HUDEP-2 (cell line): ENCODE data around the gene LHX4.

Source experiments
- DNase-seq, 76 experiments: peaks; one replicate each; lab custom pipeline; 2025; ENCODE audit not compliant: unreplicated experiment in 76 of 76; lab: John Stamatoyannopoulos, UW

Gene LHX4

DNA sequence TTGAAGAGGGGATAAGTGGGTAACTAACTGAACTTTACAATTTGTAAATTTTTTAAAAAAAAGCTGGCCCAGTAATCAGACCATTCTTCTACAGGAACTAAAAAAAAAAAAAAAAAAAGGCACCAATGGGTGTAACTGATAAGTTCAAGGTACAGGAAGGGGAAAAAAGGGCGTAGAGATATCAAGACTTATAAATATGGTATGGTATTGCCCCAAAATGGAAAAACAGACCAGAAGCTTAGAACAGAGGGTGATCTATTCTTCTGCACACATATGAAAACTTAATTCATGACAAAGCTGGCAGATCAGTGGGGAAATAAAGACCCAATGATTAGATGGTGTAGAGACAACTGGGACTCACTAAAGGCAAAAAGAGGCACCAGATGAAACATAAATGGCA lies 58.9 kb downstream of the LHX4 start:
- peak in 14 of 76 experiments; percentile 2 to 51 (median 17) for DNase-seq

GRCh38 chr1:180290265-180291001 lies 60.4 kb downstream of the LHX4 start:
- DNase-seq: no peak

- no peak for DNase-seq
Measured at GRCh38 chr1:180291004-180291403, 60.9 kb downstream of the LHX4 start.

DNA sequence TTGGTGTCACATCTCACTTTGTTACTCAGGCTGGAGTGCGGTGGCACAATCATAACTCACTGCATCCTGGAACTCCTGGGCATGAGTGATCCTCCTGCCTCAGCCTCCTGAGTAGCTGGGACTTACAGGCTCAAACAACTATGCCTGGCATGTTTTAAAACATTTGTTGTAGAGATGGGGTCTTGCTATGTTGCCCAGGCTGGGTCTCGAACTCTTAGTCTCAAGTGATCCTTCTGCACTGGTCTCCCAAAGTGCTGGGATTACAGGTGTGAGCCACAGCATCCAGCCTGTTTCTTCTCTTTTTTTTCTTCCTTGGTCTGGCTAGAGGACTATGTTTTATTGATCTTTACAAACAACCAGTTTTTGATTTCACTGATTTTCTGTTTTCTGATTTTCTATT lies 64.6 kb downstream of the LHX4 start:
- no peak for DNase-seq

DNA sequence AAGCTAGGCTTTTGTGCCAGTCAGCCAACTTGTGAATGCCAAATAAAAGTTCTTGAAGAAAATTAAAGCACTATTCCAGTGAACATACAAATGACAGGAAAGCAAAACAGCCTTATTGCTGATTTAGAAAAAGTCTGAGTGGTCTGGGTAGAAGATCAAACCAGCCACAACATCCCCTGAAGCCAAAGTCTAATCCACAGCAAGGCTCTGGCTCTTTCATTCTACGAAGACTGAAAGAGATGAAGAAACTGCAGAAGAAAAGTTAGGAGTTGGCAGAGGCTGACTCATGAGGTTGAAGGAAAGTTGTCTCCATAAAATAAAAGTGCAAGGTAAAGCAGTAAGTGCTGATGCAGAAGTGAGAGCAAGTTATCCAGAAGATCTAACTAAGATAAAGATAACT lies 65.9 kb downstream of the LHX4 start:
- no peak for DNase-seq

DNA sequence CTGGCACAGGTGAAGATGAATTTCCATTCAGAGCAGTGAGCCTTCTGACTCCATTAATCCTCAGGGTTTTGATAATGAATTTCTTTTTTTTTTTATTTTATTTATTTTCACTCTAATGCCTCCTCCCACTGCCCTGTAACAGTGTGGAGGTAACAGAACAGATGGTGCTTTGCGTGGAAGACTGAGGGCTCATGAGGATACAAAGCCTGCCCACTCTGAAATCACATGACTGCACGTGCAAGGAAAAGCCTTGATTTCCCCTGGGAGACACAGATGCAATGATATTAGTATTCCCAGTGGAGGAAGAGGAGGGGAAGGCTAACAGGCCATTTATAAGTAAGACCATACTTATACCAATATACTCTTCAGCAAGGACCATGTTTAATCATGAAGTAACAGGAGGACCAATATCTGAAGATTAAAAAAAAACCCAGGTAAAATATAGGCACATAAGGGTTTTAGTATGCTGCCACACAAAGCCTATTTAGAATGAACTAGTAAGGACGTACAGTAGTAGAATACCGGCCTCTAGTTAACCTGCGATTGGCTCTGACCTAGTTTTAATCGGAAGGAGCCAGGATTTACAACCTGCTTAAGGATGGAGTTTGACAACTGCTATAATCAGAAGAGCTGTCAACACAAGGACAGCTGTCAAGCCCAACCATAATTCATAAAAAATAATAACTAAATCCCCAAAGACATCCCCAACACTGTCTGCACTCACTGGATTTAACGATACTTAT lies 69.6 kb downstream of the LHX4 start:
- DNase-seq: no peak

DNA sequence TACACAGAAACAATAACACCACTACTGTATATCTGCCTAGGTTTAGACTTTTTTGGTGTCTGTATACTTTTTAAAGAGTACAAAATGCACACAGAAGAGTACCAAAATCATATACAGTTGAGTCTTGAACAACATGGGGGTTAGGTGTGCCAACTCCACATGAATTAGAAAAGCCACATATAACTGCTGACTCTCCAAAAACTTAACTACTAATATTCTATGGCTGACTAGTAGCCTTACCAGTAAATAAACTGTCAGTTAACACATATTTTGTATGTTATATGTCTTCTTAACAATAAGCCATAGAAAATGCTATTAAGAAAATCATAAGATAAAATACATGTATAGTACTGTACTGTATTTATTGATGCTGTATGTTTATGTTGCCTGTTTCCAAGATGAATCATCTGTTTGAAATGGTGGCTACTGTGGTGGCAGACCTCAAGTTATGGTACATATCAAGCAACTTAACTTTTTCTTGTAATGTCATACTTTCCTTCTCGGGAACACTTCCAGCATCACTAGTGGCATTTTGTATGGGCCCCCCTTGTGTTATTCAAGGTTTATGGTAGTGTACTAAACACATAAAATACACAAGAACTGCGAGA lies 71.2 kb downstream of the LHX4 start:
- DNase-seq: no peak

- no peak for DNase-seq
Measured at GRCh38 chr1:180309338-180309737, 79.3 kb downstream of the LHX4 start.

- no peak for DNase-seq
Measured at GRCh38 chr1:180310095-180310494, 80.0 kb downstream of the LHX4 start.

DNA sequence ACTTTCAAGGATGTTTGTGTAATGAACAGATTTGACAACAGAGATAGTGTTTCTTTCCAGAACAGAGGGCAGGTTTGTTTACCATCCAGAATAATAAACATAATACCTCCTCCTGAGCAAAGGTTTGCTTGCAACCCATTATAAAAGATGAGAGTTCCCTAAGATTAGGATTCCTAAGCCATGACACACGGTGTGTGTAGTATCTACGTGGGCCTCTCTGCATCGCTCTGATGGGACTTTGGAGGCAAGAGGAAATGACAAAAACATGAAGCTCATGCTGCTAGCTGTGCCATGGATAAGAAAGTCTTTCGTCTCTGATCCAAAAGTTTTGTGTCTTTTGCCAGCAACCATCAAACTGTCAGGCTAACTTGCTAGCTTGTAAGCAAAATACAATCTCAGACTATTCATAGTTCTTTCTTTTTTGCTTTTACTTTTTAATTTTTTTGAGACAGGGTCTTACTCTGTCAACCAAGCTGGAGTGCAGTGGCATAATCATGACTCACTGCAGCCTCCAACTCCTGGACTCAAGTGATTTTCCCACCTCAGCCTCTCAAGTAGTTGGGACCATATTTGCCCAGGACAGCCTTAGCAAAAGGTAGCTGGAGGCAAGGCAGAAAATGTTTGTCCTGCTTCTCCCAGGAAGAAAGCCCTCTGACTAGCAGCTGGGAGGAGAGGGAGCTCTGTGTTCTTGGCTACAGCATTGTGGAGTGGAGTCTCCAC lies 81.1 kb downstream of the LHX4 start:
- DNase-seq: no peak

GRCh38 chr1:180312926-180313325 lies 82.9 kb downstream of the LHX4 start:
- no peak for DNase-seq

DNA sequence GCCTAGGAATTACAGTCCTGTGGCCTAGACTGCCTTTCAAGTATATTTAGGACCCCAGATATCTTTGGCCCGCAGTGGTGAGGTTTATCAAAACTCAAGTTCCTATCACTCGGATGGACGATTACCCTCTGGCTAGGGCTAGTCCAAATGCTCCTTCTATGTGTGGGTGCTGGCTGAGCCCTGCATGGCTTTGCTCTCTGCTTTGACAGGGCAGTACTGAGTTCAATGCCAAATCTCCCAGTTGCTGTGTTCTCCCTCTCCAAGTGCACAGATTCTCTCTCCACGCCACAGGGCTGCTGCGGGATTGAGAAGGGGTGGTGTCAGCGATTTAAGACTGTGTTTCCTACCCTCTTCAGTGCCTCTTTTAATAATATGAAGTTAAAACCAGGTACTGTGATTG lies 97.0 kb downstream of the LHX4 start:
- DNase-seq: no peak
